ENCODE data around the gene CKMT1A.

Gene CKMT1A

DNA sequence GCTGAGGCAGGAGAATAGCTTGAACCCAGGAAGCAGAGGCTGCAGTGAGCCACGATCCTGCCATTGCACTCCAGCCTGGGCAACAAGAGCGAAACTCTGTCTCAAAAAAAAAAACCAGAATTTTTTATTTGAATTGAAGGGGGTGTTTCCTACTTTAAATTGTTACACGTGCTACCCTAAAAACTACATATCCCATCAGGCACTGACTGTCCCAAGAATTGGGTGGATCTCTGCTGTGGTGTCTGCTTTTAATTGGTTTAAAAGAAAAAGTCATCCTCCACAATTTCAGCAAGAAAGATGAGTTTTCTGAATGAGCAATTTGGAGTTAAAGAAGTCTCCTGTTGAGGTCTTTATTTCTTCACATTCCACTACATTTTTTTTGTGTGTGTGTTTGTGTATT lies 54.7 kb downstream of the CKMT1A start:
- DNase-seq (ENCODE audit: low read depth), result no peak

All from stimulated activated CD8-positive, alpha-beta memory T cell treated with anti-CD3 and anti-CD28 coated beads, Interleukin-15, amount 100 ng/mL, for 1 hour (primary cell).